HepG2 (cell line): ENCODE results near the gene SYNGR2. TPM values are rescaled to one million over a fixed set of nuclear protein-coding genes. Genes with fewer than 3 reads are reported as not detected.

Experiments used
- ATF4 ChIP-seq, 2 experiments: fragments of 450-650 bp in 1 of 2; sonication (generic) in 1 of 2; formaldehyde crosslinking; IDR thresholded peaks; 2 replicates each; pipeline versions ENCODE4 v1.5.0 to v1.8.0; 2020 to 2022; ENCODE audit warnings: mild to moderate bottlenecking in 1 of 2, missing genetic modification reagents in 1 of 2
- BRD4 ChIP-seq: sonication (generic); formaldehyde crosslinking; IDR thresholded peaks from 2 replicates; pipeline ENCODE4 v1.4.0; 2020; ENCODE audit warnings: missing genetic modification reagents
- ESRRA ChIP-seq: sonication (generic); formaldehyde crosslinking; IDR thresholded peaks from 2 replicates; pipeline ENCODE4 v1.5.1; 2020; ENCODE audit warnings: mild to moderate bottlenecking, low read depth, missing genetic modification reagents
- GPN1 ChIP-seq: sonication (generic); formaldehyde crosslinking; IDR thresholded peaks from 2 replicates; pipeline ENCODE4 v1.5.1; 2020; ENCODE audit warnings: missing genetic modification reagents, borderline replicate concordance
- MAX ChIP-seq: IDR thresholded peaks from 2 replicates; pipeline ENCODE4 v1.6.1; 2012; ENCODE audit warnings: inconsistent platforms
- NONO ChIP-seq, 2 experiments: fragments of 450-650 bp in 1 of 2; sonication (generic) in 1 of 2; formaldehyde crosslinking in 1 of 2; IDR thresholded peaks in 1 of 2; conservative IDR thresholded peaks in 1 of 2; 2 replicates each; pipeline versions ENCODE4 v1.6.1 to v1.8.0; 2017 to 2022; ENCODE audit warnings: mild to moderate bottlenecking in 1 of 2, missing genetic modification reagents in 1 of 2, moderate library complexity in 1 of 2
- NR2F6 ChIP-seq, 2 experiments: IDR thresholded peaks; 2 replicates each; pipeline ENCODE4 v1.6.1; 2016; ENCODE audit warnings: antibody characterized with exemption in 1 of 2, mild to moderate bottlenecking in 1 of 2
- RNF2 ChIP-seq: fragments of 450-650 bp; conservative IDR thresholded peaks from 2 replicates; pipeline ENCODE4 v1.6.1; 2016; ENCODE audit warnings: low read depth
- SNAPC4 ChIP-seq: sonication (generic); formaldehyde crosslinking; IDR thresholded peaks from 2 replicates; pipeline ENCODE4 v1.4.0; 2020; ENCODE audit warnings: mild to moderate bottlenecking, missing genetic modification reagents
- TEF ChIP-seq: sonication (generic); formaldehyde crosslinking; IDR thresholded peaks from 2 replicates; pipeline ENCODE4 v1.5.0; 2020; ENCODE audit warnings: missing genetic modification reagents
- ZFP37 ChIP-seq: sonication (generic); formaldehyde crosslinking; IDR thresholded peaks from 2 replicates; pipeline ENCODE4 v1.4.0; 2020; ENCODE audit warnings: missing genetic modification reagents, borderline replicate concordance
- ZNF232 ChIP-seq: sonication (generic); formaldehyde crosslinking; IDR thresholded peaks from 2 replicates; pipeline ENCODE4 v1.4.0; 2020; ENCODE audit warnings: missing genetic modification reagents, borderline replicate concordance
- ZNF234 ChIP-seq: sonication (generic); formaldehyde crosslinking; conservative IDR thresholded peaks from 2 replicates; pipeline ENCODE4 v1.5.1; 2020; ENCODE audit warnings: mild to moderate bottlenecking, missing genetic modification reagents
- ZNF335 ChIP-seq: sonication (generic); formaldehyde crosslinking; IDR thresholded peaks from 2 replicates; pipeline ENCODE4 v1.4.0; 2020; ENCODE audit warnings: missing genetic modification reagents
- ZNF598 ChIP-seq: sonication (generic); formaldehyde crosslinking; IDR thresholded peaks from 2 replicates; pipeline ENCODE4 v1.5.1; 2020; ENCODE audit warnings: mild to moderate bottlenecking, missing genetic modification reagents, borderline replicate concordance
- ZNF772 ChIP-seq: sonication (generic); formaldehyde crosslinking; IDR thresholded peaks from 2 replicates; pipeline ENCODE4 v1.5.0; 2020; ENCODE audit warnings: mild to moderate bottlenecking, missing genetic modification reagents
- ZNF773 ChIP-seq: sonication (generic); formaldehyde crosslinking; IDR thresholded peaks from 2 replicates; pipeline ENCODE4 v1.4.0; 2020; ENCODE audit warnings: missing genetic modification reagents, borderline replicate concordance
- ZNF790 ChIP-seq: sonication (generic); formaldehyde crosslinking; IDR thresholded peaks from 2 replicates; pipeline ENCODE4 v1.8.0; 2022; ENCODE audit warnings: missing genetic modification reagents, mild to moderate bottlenecking, borderline replicate concordance
- ZSCAN21 ChIP-seq: sonication (generic); formaldehyde crosslinking; IDR thresholded peaks from 2 replicates; pipeline ENCODE4 v1.8.0; 2022; ENCODE audit warnings: mild to moderate bottlenecking, missing genetic modification reagents, moderate library complexity, borderline replicate concordance
- polyA plus RNA-seq, 8 experiments: library from polyadenylated mRNA; depleted of rRNA in 3 of 8; stranded (reverse) in 7 of 8; unstranded in 1 of 8; fragments of >200 nt; fragmentation: Illumina TruSeq in 4 of 8; extraction: Trizol in 4 of 8; gene quantifications; 2 replicates each; pipeline versions ENCODE4 v1.2.1 to v1.2.3, GENCODE V29; 2011 to 2016; ENCODE audit warnings: low read depth in 4 of 8, missing spikeins in 1 of 8, mixed read lengths in 1 of 8; ENCODE audit not compliant: insufficient read depth in 1 of 8
- total RNA-seq, 5 experiments: library from RNA; depleted of rRNA; stranded (reverse); fragments of >200 nt; fragmentation: Illumina TruSeq; extraction: Trizol; gene quantifications; 2 replicates each; pipeline ENCODE4 v1.2.3, GENCODE V29; 2016; ENCODE audit warnings: low read depth in 1 of 5

SYNGR2 gene
- total and polyA plus RNA-seq, 2 of the 13 experiments (the other 11 are each of a cell fraction or from before 2014, with no cell fraction given): 46.7 to 170 TPM

- TF ChIP-seq ATF4 (CRISPR knock-in tag; IDR thresholded peaks at IDR 0.05) (no peak), BRD4 (CRISPR knock-in tag) (no peak), ZNF772 (CRISPR knock-in tag) (no peak; the same call in 1 of the 2 replicates), MAX (peak; percentile 48), ZSCAN21 (CRISPR knock-in tag) (no peak; the same call in 1 of the 2 replicates), RNF2 (no peak), ESRRA (no peak), ZNF234 (CRISPR knock-in tag) (no peak), ZNF773 (no peak), ZNF232 (CRISPR knock-in tag) (no peak), TEF (CRISPR knock-in tag) (no peak), NR2F6 (IDR thresholded peaks at IDR 0.05) (no peak), NR2F6 (CRISPR knock-in tag; IDR thresholded peaks at IDR 0.05) (0 out of 2 replicates have a peak, but pooled peaks have one; percentile 33), ZFP37 (CRISPR knock-in tag) (no peak), ZNF335 (CRISPR knock-in tag) (peak; percentile 14; the same call in 1 of the 2 replicates), SNAPC4 (CRISPR knock-in tag) (peak; percentile 22; the same call in 1 of the 2 replicates), NONO (IDR thresholded peaks at IDR 0.05) (no peak), NONO (CRISPR knock-in tag; conservative IDR thresholded peaks at IDR 0.05) (no peak), ZNF790 (no peak), GPN1 (CRISPR knock-in tag) (no peak), ZNF598 (CRISPR knock-in tag) (peak; percentile 76; the same call in 1 of the 2 replicates)
These were observed 28.0 kb upstream of the SYNGR2 start (continued) for GRCh38 chr17:78140169-78141051.
